Measurements from ENCODE around the gene DPP7.

- TF ChIP-seq TAF1 (IDR thresholded peaks at IDR 0.05; ENCODE audit: borderline replicate concordance, insufficient read depth, low read length) (no peak), SIN3A (IDR thresholded peaks at IDR 0.05; ENCODE audit: borderline replicate concordance, insufficient read depth, low read length) (no peak), POLR2AphosphoS5 (IDR thresholded peaks at IDR 0.05; ENCODE audit: low read depth, low read length) (no peak), REST (IDR thresholded peaks at IDR 0.05; ENCODE audit: insufficient read depth in 1 of 2, low read depth in 2 of 2, low read length in 2 of 2) (no peak), FOXP2 (optimal IDR thresholded peaks at IDR 0.05; ENCODE audit: borderline replicate concordance, extremely low read depth, extremely low read length, insufficient read depth) (no peak)
These were observed 32.2 kb downstream of the DPP7 start for GRCh38 chr9:137082222-137082924.

Data from PFSK-1 (cell line).